ENCODE measurements around the gene DNAAF9.

- TF ChIP-seq JUND (IDR thresholded peaks at IDR 0.05; ENCODE audit: low read length) (no peak), RFX5 (IDR thresholded peaks at IDR 0.05; ENCODE audit: borderline replicate concordance, low read depth, low read length) (no peak), NANOG (IDR thresholded peaks at IDR 0.05; ENCODE audit: insufficient read depth, low read depth, low read length, poor library complexity, severe bottlenecking) (no peak), GABPA (IDR thresholded peaks at IDR 0.05; ENCODE audit: borderline replicate concordance, insufficient read depth, low read length) (no peak), MAX (IDR thresholded peaks at IDR 0.05) (no peak), USF2 (IDR thresholded peaks at IDR 0.05; ENCODE audit: low read length) (no peak), PHF8 (conservative IDR thresholded peaks at IDR 0.05; ENCODE audit: low read depth, low read length) (no peak), SP2 (IDR thresholded peaks at IDR 0.05; ENCODE audit: low read length) (no peak), ASH2L (IDR thresholded peaks at IDR 0.05; ENCODE audit: low read length) (no peak), CTCF (IDR thresholded peaks at IDR 0.05; ENCODE audit: control extremely low read depth in 1 of 3, insufficient read depth in 1 of 3, low read depth in 1 of 3, low read length in 3 of 3) (no peak), CHD2 (IDR thresholded peaks at IDR 0.05; ENCODE audit: low read length) (no peak), CREB1 (IDR thresholded peaks at IDR 0.05) (no peak), YY1 (IDR thresholded peaks at IDR 0.05; ENCODE audit: low read depth, low read length) (no peak), POLR2A (IDR thresholded peaks at IDR 0.05; ENCODE audit: control extremely low read depth in 1 of 2, low read depth in 2 of 2, low read length in 2 of 2) (no peak)
These were observed 43.0 kb downstream of the DNAAF9 start for GRCh38 chr20:3364323-3365013.
